Type B pancreatic cell (in vitro differentiated cells): ENCODE data around the gene SERPINC1. TPM values are rescaled to one million over a fixed set of nuclear protein-coding genes. Genes with fewer than 3 reads are reported as not detected.

ENCODE experiments used
- DNase-seq: peaks from one replicate; pipeline ENCODE4 v3.0.0; 2021; ENCODE audit warnings: mixed read lengths; ENCODE audit not compliant: unreplicated experiment; ENCODE audit errors: extremely low spot score
- H3K27ac Mint-ChIP-seq: 2 replicates; pipeline ENCODE4 v1.8.0; 2021; ENCODE audit warnings: mild to moderate bottlenecking, mixed read lengths
- H3K27me3 Mint-ChIP-seq: 2 replicates; pipeline ENCODE4 v1.8.0; 2021; ENCODE audit warnings: mixed read lengths
- H3K36me3 Mint-ChIP-seq: 2 replicates; pipeline ENCODE4 v1.8.0; 2021; ENCODE audit warnings: mixed read lengths
- H3K4me1 Mint-ChIP-seq: one replicate; pipeline ENCODE4 v1.8.0; 2021; ENCODE audit warnings: mixed read lengths; ENCODE audit not compliant: unreplicated experiment
- H3K4me3 Mint-ChIP-seq: 2 replicates; pipeline ENCODE4 v1.8.0; 2021; ENCODE audit warnings: mild to moderate bottlenecking, mixed read lengths
- H3K9me3 Mint-ChIP-seq: 2 replicates; pipeline ENCODE4 v1.8.0; 2021; ENCODE audit warnings: mixed read lengths
- total RNA-seq: library from RNA; stranded (reverse); gene quantifications from 2 replicates; pipeline ENCODE4 v1.2.1, GENCODE V29; 2021; ENCODE audit warnings: low replicate concordance
- TF ChIP-seq, protein P1 (sequence below): fragments of 200-600 bp; sonication (generic); conservative IDR thresholded peaks from 2 replicates; pipeline ENCODE4 v1.5.0; 2021; ENCODE audit warnings: antibody characterized with exemption, mild to moderate bottlenecking

SERPINC1 gene
- total RNA-seq, 1 donor from 2014 or later = not detected

DNA sequence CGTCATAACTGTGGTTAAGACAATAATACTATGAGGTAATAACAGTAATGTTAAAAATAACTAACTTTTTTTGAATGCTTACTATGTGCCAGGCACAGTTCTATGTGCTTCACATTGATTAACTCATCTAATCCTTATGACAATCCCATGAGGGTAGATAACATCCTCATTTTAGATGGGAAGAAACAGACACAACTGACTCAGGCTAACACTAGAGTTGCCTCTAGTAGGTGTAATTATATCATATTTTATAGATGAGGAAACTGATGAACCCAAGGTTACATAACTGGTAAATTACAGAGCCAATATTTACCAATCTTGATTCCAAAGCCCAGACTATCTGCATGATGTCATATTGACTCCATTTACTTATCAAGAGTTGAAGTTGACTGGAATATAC lies 23.5 kb downstream of the SERPINC1 start:
- Mint-ChIP-seq H3K27me3 (no peaks in the 10 kb centered on the region), H3K4me3 (no peak overlapping the region), H3K27ac (peak overlapping the region; percentile 80), H3K36me3 (peaks cover 7% of the 10 kb centered on the region), H3K4me1 (no peaks in the 10 kb centered on the region), H3K9me3 (no peaks in the 10 kb centered on the region)
- TF ChIP-seq, protein P1, sequence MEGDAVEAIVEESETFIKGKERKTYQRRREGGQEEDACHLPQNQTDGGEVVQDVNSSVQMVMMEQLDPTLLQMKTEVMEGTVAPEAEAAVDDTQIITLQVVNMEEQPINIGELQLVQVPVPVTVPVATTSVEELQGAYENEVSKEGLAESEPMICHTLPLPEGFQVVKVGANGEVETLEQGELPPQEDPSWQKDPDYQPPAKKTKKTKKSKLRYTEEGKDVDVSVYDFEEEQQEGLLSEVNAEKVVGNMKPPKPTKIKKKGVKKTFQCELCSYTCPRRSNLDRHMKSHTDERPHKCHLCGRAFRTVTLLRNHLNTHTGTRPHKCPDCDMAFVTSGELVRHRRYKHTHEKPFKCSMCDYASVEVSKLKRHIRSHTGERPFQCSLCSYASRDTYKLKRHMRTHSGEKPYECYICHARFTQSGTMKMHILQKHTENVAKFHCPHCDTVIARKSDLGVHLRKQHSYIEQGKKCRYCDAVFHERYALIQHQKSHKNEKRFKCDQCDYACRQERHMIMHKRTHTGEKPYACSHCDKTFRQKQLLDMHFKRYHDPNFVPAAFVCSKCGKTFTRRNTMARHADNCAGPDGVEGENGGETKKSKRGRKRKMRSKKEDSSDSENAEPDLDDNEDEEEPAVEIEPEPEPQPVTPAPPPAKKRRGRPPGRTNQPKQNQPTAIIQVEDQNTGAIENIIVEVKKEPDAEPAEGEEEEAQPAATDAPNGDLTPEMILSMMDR = no peak
- no peak for DNase-seq

DNA sequence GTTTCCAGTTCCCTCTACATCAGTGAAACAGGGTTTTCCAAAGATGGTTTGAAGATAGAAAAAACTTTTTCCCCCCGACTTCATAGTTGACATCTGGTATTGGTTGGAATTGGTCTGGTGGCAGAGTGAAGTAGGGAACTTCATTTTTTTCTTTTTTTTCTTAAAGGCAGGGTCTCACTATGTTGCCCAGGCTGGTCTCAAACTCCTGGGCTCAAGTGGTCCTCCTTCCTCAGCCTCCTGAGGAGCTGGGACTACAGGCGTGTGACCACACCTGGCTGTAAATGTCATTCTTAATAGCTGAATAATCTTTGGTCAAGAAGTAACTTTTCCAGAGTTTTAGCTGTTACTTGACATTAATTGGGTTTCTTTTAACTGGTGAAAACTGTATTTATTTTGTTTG lies 27.2 kb downstream of the SERPINC1 start:
- Mint-ChIP-seq H3K4me1 (no peaks in the 10 kb centered on the region), H3K27ac (no peak overlapping the region), H3K27me3 (no peaks in the 10 kb centered on the region), H3K4me3 (no peak overlapping the region), H3K36me3 (peaks cover 16% of the 10 kb centered on the region), H3K9me3 (no peaks in the 10 kb centered on the region)
- DNase-seq = no peak
- TF ChIP-seq, protein P1 = no peak

DNA sequence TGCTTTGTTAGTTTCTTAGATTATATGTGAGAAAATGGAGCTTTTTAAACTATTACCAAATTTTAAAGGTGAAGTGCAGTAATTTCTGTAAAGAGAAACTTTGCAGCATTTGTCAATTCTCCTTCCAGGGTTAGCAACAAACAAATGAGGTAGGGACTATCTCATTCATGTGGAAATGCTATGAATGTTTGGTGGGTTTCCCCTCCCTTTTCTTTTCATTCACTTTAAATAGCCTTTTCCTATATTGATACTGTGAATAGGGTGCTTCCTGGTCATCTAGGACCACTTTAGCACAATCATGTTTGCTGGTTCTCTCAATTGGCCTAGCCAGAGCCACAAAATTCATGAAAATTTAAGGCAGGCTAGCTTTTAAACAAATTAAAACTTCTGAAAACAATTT lies 28.4 kb downstream of the SERPINC1 start:
- DNase-seq = no peak
- Mint-ChIP-seq H3K4me3 (no peak overlapping the region), H3K9me3 (no peaks in the 10 kb centered on the region), H3K27me3 (no peaks in the 10 kb centered on the region), H3K36me3 (peaks cover 13% of the 10 kb centered on the region), H3K27ac (no peak overlapping the region), H3K4me1 (no peaks in the 10 kb centered on the region)
- TF ChIP-seq, protein P1 = no peak

DNA sequence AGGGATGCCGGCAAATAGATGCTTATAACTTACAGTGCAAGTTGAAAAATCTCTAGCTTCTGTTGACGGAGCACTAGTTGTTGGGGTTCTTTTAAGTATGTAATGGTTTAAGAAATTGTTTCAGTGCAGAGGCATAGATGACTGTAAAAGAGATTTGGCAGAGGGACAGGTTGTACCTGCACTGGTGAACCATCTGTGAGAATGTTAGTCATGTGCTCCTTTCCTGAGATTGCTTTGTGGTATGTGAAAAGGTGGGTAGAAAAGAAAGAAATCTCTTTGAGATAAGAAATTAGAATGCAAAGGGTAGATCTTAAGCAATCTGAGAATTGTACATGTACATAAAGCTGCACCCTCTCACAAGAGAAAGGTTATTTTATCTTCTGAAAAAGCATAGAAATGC lies 29.5 kb downstream of the SERPINC1 start:
- no peaks in the 10 kb centered on the region for H3K9me3 Mint-ChIP-seq
- no peak for DNase-seq
- no peak overlapping the region for H3K4me3 Mint-ChIP-seq
- H3K27me3 Mint-ChIP-seq = no peaks in the 10 kb centered on the region
- no peak overlapping the region for H3K27ac Mint-ChIP-seq
- no peaks in the 10 kb centered on the region for H3K4me1 Mint-ChIP-seq
- TF ChIP-seq, protein P1 = no peak
- peaks cover 13% of the 10 kb centered on the region for H3K36me3 Mint-ChIP-seq

DNA sequence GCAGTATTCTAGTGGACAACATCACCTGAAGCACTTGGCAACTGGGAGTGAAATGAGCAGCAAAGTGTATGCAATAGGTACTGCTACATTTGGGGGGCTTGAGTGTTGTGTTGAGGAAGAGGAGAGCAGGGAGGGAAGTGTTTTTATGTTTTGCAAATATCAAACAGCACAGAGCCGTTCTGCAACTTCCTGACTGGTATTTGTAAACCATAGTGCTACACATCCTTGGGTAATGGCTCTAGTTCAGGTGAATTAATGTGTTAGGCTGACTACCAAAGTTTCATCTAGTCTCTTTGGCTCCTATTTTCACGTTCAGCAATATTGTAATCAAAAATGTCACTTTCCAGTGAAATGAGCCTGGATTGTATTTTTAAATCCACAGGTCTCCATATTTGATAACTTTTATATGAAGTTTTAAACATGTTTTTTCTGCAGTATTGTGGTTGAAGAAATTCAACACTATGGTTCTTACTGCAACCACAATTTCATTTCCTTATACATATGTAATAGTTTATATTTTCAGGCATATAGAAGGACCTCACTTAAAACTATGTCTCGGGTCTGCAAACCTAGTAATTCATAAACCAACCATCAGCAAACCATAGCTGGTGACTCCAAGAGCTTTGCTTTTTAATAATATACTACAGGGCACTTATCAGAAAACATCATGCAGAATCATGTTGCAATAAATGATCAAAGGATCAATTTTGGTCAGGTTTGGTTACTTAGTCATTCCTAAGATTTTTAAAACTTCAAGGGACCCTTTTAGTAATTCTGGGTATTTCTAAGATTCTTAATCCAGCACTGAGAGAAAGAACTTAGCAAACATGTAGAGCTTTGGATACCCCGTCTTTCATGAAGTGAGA lies 30.1 kb downstream of the SERPINC1 start:
- Mint-ChIP-seq H3K9me3 (no peaks in the 10 kb centered on the region), H3K27me3 (no peaks in the 10 kb centered on the region), H3K4me3 (no peak overlapping the region), H3K27ac (no peak overlapping the region), H3K36me3 (peaks cover 13% of the 10 kb centered on the region), H3K4me1 (no peaks in the 10 kb centered on the region)
- TF ChIP-seq, protein P1 = no peak
- no peak for DNase-seq
